WTC11 (cell line): ENCODE results near the gene CPD.

Experiments
- CBFB ChIP-seq: sonication (generic); formaldehyde crosslinking; IDR thresholded peaks from 2 replicates; pipeline ENCODE4 v1.8.1; 2022; ENCODE audit warnings: mild to moderate bottlenecking, low read depth, missing genetic modification reagents
- CREB1 ChIP-seq: sonication (generic); formaldehyde crosslinking; IDR thresholded peaks from 2 replicates; pipeline ENCODE4 v1.8.0; 2023; ENCODE audit warnings: mild to moderate bottlenecking, missing genetic modification reagents
- NR2C2 ChIP-seq: sonication (generic); formaldehyde crosslinking; IDR thresholded peaks from 2 replicates; pipeline ENCODE4 v1.8.0; 2022; ENCODE audit warnings: mild to moderate bottlenecking, missing genetic modification reagents
- NR3C1 ChIP-seq: sonication (generic); formaldehyde crosslinking; conservative IDR thresholded peaks from 2 replicates; pipeline ENCODE4 v1.8.1; 2023; ENCODE audit warnings: low read depth, mild to moderate bottlenecking, missing genetic modification reagents
- TP53 ChIP-seq: sonication (generic); formaldehyde crosslinking; IDR thresholded peaks from 2 replicates; pipeline ENCODE4 v1.8.1; 2023; ENCODE audit warnings: mild to moderate bottlenecking, missing genetic modification reagents
- ZNF138 ChIP-seq: sonication (generic); formaldehyde crosslinking; conservative IDR thresholded peaks from 2 replicates; pipeline ENCODE4 v1.8.1; 2022; ENCODE audit warnings: mild to moderate bottlenecking, moderate library complexity, missing genetic modification reagents
- TF ChIP-seq, protein P1 (sequence below): fragments of 200-600 bp; IDR thresholded peaks from 2 replicates; pipeline ENCODE4 v1.8.0; 2022; ENCODE audit warnings: antibody characterized with exemption
- TF ChIP-seq, protein P2 (sequence below): sonication (generic); formaldehyde crosslinking; IDR thresholded peaks from 2 replicates; pipeline ENCODE4 v1.8.0; 2022; ENCODE audit warnings: mild to moderate bottlenecking, missing genetic modification reagents

DNA sequence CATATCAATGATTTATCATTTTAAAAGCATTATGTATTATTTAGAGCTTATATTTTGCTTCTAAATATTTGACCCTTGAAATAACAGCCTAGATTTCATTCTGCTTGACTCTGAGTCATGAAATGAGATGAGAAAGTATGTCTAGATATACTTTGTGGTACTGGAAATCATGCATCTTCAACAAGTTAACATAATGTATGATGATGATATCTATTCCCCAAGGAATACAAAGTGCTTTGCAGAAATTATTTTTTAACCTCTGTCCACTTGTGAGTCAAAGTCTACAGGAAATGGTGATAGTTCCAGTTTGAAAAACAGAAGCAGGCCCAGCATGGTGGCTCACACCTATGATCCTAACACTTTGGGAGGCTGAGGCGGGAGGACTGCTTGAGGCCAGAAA lies 134.6 kb downstream of the CPD start:
- TF ChIP-seq, protein P1, sequence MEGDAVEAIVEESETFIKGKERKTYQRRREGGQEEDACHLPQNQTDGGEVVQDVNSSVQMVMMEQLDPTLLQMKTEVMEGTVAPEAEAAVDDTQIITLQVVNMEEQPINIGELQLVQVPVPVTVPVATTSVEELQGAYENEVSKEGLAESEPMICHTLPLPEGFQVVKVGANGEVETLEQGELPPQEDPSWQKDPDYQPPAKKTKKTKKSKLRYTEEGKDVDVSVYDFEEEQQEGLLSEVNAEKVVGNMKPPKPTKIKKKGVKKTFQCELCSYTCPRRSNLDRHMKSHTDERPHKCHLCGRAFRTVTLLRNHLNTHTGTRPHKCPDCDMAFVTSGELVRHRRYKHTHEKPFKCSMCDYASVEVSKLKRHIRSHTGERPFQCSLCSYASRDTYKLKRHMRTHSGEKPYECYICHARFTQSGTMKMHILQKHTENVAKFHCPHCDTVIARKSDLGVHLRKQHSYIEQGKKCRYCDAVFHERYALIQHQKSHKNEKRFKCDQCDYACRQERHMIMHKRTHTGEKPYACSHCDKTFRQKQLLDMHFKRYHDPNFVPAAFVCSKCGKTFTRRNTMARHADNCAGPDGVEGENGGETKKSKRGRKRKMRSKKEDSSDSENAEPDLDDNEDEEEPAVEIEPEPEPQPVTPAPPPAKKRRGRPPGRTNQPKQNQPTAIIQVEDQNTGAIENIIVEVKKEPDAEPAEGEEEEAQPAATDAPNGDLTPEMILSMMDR: no peak
- TF ChIP-seq CREB1 (CRISPR knock-in tag) (no peak), TP53 (CRISPR knock-in tag) (no peak), NR2C2 (no peak), ZNF138 (no peak), CBFB (CRISPR knock-in tag) (no peak), NR3C1 (CRISPR knock-in tag) (no peak)
- TF ChIP-seq, protein P2, sequence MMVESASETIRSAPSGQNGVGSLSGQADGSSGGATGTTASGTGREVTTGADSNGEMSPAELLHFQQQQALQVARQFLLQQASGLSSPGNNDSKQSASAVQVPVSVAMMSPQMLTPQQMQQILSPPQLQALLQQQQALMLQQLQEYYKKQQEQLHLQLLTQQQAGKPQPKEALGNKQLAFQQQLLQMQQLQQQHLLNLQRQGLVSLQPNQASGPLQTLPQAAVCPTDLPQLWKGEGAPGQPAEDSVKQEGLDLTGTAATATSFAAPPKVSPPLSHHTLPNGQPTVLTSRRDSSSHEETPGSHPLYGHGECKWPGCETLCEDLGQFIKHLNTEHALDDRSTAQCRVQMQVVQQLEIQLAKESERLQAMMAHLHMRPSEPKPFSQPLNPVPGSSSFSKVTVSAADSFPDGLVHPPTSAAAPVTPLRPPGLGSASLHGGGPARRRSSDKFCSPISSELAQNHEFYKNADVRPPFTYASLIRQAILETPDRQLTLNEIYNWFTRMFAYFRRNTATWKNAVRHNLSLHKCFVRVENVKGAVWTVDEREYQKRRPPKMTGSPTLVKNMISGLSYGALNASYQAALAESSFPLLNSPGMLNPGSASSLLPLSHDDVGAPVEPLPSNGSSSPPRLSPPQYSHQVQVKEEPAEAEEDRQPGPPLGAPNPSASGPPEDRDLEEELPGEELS (CRISPR knock-in tag): no peak
